PC-3 (cell line): ENCODE measurements around the gene RGS9.

ENCODE experiments used
- CTCF ChIP-seq: fragments of 300-600 bp; sonication (generic); conservative IDR thresholded peaks from 2 replicates; pipeline ENCODE4 v1.5.1; 2017; ENCODE audit warnings: antibody characterized with exemption, low read depth, mild to moderate bottlenecking, low read length
- EZH2 ChIP-seq: fragments of 300-600 bp; sonication (generic); IDR thresholded peaks from one replicate; pipeline ENCODE4 v1.6.1; 2017; ENCODE audit warnings: antibody characterized with exemption, mild to moderate bottlenecking, low read length; ENCODE audit not compliant: unreplicated experiment
- EZH2phosphoT487 ChIP-seq: fragments of 300-600 bp; sonication (generic); IDR thresholded peaks from 2 replicates; pipeline ENCODE4 v1.6.1; 2018; ENCODE audit warnings: mild to moderate bottlenecking, antibody characterized with exemption, low read length, borderline replicate concordance

DNA sequence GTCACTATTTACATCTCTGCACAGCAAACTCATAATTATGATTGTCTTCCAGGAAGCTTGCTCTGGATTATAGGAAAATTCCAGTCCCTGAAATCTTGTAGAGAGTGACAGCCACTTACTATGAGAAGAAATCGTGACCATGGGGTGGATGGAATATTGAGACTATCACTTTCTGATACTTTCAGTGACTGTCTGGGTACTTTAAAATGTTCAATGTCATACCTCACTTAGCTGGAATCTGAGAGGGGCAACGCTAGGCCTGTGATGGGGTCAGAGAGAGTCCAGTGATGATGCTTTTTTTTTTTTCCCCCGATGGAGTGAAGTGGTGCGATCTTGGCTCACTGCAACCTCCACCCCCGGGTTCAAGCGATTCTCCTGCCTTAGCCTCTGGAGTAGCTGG, 32.2 kb upstream of the RGS9 start:
- TF ChIP-seq EZH2phosphoT487 (no peak), CTCF (no peak), EZH2 (no peak)
